Spleen (tissue), 7 donors: Measurements from ENCODE around the gene UTRN.

ENCODE experiments used
- POLR2A ChIP-seq, 3 donors: fragments of 450-650 bp; IDR thresholded peaks; one replicate each; pipeline ENCODE4 v1.5.1; 2017; ENCODE audit warnings: antibody characterized with exemption in 3 of 3, mild to moderate bottlenecking in 1 of 3
- TF ChIP-seq, protein P1 (sequence below), 11 experiments: fragments of 200-600 bp in 7 of 11; fragments of 450-650 bp in 4 of 11; sonication (generic) in 4 of 11; IDR thresholded peaks in 8 of 11; conservative IDR thresholded peaks in 3 of 11; 1 replicate in 7 of 11; 2 replicates in 4 of 11; pipeline versions ENCODE4 v1.4.0 to v1.8.0; 2016 to 2021; ENCODE audit warnings: antibody characterized with exemption in 11 of 11, inconsistent platforms in 4 of 11, mild to moderate bottlenecking in 1 of 11
- donor health status: DM: no; HTN: no; CAD: no; lungs with moderate emphysema.
- donor health status: DM: no; HTN: no; CAD: no.
- donor health status: DM: no; HTN: no; CAD: no.

DNA sequence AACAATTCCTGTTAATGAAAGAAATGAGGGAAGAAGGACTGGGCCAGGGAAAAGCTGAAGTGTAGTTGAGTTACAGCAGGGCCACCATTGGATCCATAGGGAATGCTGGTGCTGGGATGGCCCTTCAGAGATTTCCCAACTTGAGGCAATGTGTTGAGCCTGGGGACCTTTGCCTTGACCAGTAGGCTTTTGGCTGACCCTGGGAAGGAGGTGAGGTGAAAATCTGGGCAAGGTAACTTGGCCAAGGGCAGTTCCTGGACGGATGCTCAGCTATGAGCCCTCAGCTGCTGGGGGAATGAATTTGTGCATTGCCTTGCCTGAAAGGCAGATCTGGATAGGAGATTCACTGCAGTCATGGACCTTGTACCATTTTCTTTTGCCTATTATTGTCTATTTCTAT lies 20.4 kb downstream of the UTRN start:
- TF ChIP-seq, protein P1, sequence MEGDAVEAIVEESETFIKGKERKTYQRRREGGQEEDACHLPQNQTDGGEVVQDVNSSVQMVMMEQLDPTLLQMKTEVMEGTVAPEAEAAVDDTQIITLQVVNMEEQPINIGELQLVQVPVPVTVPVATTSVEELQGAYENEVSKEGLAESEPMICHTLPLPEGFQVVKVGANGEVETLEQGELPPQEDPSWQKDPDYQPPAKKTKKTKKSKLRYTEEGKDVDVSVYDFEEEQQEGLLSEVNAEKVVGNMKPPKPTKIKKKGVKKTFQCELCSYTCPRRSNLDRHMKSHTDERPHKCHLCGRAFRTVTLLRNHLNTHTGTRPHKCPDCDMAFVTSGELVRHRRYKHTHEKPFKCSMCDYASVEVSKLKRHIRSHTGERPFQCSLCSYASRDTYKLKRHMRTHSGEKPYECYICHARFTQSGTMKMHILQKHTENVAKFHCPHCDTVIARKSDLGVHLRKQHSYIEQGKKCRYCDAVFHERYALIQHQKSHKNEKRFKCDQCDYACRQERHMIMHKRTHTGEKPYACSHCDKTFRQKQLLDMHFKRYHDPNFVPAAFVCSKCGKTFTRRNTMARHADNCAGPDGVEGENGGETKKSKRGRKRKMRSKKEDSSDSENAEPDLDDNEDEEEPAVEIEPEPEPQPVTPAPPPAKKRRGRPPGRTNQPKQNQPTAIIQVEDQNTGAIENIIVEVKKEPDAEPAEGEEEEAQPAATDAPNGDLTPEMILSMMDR (IDR thresholded peaks at IDR 0.05 in 8 of 11, conservative IDR thresholded peaks at IDR 0.05 in 3 of 11) = no peak
- TF ChIP-seq POLR2A (IDR thresholded peaks at IDR 0.05) = no peak
